HG02623 (cell line): ENCODE results near the gene SMPD2.
A peak's percentile ranks its signal among the peaks of the same experiment; 100 is the strongest.

Experiments
- ATAC-seq: cut with Tn5 transposase; IDR thresholded peaks from one replicate; pipeline ENCODE4 v1.9.1; 2021; ENCODE audit warnings: moderate library complexity; ENCODE audit not compliant: unreplicated experiment

The SMPD2 gene

GRCh38 chr6:109440331-109441068 lies at the start of gene SMPD2, which contains the start of gene PPIL6:
Gene SMPD2 (plus strand): TSS chr6:109440724. CDS start chr6:109441122, 398 bp downstream.
Gene PPIL6 (minus strand): TSS chr6:109440628. CDS start chr6:109440590, 38 bp downstream.
- ATAC-seq = peak; percentile 91

- ATAC-seq = no peak
These were observed 47.2 kb upstream of the SMPD2 start for GRCh38 chr6:109393157-109393885.

GRCh38 chr6:109393886-109394281 lies 46.6 kb upstream of the SMPD2 start:
- no peak for ATAC-seq

GRCh38 chr6:109396046-109396718 lies 44.3 kb upstream of the SMPD2 start:
- no peak for ATAC-seq

- ATAC-seq = no peak
These were observed 43.5 kb upstream of the SMPD2 start for GRCh38 chr6:109397020-109397419.

- no peak for ATAC-seq
These were observed 34.3 kb upstream of the SMPD2 start for GRCh38 chr6:109406196-109406595.

GRCh38 chr6:109411034-109411433 lies 29.5 kb upstream of the SMPD2 start:
- ATAC-seq = no peak

GRCh38 chr6:109417646-109418045 lies 22.9 kb upstream of the SMPD2 start:
- no peak for ATAC-seq

- no peak for ATAC-seq
These were observed 19.8 kb upstream of the SMPD2 start for GRCh38 chr6:109420751-109421150.

GRCh38 chr6:109421184-109421583 lies 19.3 kb upstream of the SMPD2 start:
- ATAC-seq = no peak

- no peak for ATAC-seq
These were observed 15.6 kb upstream of the SMPD2 start for GRCh38 chr6:109424946-109425345.

- ATAC-seq = no peak
These were observed 11.5 kb upstream of the SMPD2 start for GRCh38 chr6:109428889-109429477.

- ATAC-seq = no peak
These were observed 11.0 kb upstream of the SMPD2 start for GRCh38 chr6:109429496-109429895.

- ATAC-seq = no peak
These were observed 6.1 kb upstream of the SMPD2 start for GRCh38 chr6:109434456-109434855.

- no peak for ATAC-seq
These were observed 4.5 kb upstream of the SMPD2 start for GRCh38 chr6:109436041-109436440.

GRCh38 chr6:109441069-109441816 lies 719 bp downstream of the SMPD2 start:
- peak; percentile 12 for ATAC-seq

- ATAC-seq = no peak
These were observed 1.9 kb downstream of the SMPD2 start for GRCh38 chr6:109442393-109442924.

GRCh38 chr6:109443425-109443950 lies 3.0 kb downstream of the SMPD2 start:
- no peak for ATAC-seq

- ATAC-seq = no peak
These were observed 4.9 kb downstream of the SMPD2 start for GRCh38 chr6:109445382-109445781.

- no peak for ATAC-seq
These were observed 5.5 kb downstream of the SMPD2 start for GRCh38 chr6:109446072-109446471.
